Activated effector memory CD4-positive, alpha-beta T cell treated with Interleukin-2 at 50 U/mL for 16 hours (primary cell): ENCODE measurements around the gene AP1G1.
"Not testable (repeated sequence)": the region's sequence is repeated elsewhere in the genome, so short reads cannot be mapped to it uniquely, and the experiment has no call there.

ENCODE experiments used
- DNase-seq: peaks from one replicate; pipeline ENCODE4 v3.0.0-alpha.2; 2020

AP1G1 gene

DNA sequence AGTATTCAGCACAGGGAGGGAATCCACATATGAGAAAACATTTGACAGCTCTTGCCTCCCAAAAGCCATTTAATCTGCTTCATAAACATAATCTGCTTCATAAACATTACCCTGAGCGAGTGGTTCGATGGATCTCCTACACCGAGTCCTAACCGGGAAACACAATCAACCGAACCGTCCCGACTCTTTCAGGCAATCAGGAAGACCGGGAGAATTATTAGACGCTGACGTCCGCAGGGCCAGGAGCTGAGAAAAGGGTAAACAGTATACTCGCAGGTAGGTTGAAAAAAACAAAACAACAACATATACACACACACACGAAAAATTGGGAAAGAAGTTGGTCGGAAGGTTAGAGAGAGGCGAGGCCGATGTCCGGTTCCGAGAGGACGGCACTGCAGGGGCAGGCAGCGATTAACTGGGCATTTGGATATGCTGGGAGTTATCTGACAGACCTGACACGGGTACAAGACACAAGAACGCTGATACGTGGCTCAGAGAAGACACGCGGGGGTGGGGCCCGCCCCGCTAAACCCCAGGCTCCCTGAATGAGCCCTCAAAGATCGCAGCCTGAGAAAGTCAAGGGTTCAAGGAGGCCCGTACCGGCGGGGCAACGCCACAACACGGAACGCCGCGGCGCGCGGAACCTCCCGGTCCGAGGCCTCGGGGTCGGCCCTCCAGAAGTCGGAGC, 585 bp downstream of the AP1G1 start:
- no peak for DNase-seq

DNA sequence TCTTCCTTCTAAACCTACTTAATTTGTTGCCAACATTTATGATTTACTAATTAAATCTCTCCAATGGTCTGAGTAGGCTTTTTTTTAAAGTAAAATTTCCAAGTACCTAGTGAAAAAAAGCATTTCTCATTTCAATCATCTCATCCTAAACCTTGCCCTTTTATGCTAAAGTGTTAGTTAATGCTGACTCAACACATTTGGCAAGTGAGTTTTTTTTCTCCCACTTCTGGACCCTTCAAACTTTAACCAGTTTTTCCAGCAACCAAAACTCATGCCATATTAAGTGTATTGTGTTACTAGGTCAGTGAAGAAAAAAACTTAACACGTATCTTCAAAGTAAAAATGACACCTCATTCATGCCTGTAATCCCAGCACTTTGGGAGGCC, 5.3 kb downstream of the AP1G1 start:
- no peak for DNase-seq

DNA sequence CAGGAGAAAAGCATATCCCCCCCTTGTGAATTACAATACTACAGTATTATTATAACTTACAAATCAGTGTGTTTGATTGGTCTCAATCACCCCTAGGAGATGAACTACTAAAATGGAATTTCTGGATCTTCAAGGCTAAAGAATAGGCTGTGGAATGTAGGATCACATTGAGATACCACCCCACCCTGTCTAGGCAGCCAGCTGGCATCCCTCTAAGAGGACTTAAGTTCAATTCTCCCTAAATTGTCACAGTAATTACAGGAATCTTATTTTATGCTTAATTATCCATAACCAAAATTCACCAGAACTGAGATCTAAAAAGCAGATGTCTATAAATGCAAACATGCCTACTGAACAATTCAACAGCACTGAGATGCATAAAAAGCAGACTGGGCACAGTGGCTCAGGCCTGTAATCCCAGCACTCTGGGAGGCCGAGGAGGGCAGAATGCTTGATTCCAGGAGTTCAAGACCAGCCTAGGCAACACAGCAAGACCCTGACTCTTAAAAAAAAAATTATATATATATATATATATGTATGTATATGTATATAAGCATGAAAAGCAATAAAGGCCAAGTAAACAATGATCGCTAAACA, 12.0 kb downstream of the AP1G1 start:
- no peak for DNase-seq

DNA sequence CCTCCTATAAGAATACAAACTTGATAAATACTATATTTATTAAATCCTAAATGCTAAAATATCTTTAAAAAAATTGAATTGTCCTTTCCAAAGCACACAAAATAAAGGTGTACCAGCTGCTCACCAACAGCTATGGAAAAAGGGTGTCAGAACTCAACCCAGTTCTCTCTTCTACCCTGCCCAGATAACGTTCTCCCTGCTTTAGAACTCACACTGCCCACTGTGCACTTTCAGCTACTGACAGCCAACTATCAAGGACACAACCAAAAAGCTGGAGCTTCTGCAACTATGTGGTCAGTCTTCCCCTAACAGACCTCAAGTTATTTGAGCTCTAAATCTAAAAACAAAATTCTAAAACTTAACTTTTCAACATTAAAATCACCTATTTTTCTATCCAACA, 13.7 kb downstream of the AP1G1 start:
- DNase-seq, result no peak

DNA sequence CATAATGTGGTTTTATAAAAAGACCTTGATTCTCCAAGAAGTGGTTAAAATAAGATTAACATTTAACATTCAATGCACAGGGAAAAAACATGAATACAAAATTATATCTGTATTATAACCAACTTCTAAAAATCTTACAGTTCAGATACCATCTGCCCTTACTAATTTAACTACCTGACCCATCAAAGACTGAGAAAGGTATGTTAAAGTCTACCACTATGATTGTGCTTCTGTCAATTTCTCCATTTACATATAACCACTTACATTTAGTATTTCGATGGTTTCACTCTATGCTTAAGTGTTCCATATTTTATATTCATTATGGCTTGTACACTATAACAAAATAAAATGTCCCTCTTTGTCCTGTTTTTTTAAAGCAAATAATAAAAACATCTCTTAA, 14.6 kb downstream of the AP1G1 start:
- no peak for DNase-seq

DNA sequence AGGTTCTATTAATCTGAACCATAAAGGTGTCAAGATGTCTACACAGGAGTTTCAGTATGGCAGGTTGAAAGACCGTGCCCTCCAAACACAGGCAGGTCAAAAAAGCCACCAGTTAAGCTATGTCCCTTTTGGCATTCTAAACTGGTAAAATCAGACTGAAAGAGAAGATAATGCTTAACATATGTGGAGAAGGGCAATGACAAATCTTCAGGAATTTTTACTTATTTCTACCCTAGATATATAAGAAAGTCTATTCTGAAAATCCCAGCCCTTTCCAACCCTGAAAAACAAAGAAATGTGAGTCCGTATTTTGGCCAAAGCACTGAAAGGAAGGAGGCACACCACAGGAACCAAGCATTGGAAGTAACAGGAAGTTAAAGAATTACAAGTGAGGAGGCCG, 16.5 kb downstream of the AP1G1 start:
- DNase-seq, result no peak

DNA sequence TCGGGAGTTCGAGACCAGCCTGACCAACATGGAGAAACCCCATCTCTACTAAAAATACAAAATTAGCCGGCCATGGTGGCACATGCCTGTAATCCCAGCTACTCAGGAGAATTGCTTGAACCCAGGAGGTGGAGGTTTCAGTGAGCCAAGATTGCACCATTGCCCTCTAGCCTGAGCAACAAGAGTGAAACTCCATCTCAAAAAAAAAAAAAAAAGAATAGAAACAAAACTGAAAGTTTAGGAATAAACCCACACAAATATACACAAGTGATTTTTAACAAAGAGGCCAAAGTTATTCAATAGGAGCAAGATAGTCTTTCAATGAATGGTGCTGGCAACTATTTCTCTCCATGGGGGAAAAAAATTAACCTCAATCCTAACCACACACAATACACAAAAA, 18.3 kb downstream of the AP1G1 start:
- not testable (repeated sequence) for DNase-seq

DNA sequence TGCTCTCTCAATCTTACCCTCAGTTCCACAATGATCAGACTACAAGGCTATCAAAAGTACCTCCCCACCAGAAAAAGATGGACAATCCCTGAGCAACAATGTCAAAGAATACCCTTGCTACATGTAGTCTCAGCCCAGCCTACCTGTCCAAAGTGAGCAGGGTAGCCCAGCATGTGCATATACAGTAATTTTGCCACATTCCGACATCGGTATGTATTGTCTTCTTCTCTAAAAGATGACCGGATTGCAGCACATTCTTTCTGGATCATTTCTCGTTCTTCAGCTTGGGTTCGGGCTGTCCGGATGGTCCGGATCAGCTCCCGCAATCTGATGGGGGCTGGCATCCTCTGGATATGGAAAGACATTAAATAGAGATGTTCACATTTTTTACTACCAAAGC, 19.5 kb downstream of the AP1G1 start:
- no peak for DNase-seq

DNA sequence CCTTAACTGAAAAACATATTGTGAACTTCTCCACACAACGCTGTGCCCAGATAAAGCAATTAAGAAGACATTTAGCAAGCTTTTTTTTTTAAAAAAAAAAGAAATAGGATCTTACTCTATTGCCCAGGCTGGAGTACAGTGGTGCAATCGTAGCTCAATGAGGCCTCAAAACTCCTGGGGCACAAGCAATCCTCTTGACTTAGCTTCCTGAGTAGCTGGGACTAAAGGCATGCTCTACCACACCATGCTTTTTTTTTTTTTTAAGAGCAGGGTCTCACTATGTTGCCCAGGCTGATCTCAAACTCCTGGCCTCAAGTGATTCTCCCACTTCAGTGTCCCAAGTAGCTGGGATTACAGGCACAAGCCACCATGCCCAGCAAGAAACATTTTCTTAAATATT, 20.1 kb downstream of the AP1G1 start:
- no peak for DNase-seq

DNA sequence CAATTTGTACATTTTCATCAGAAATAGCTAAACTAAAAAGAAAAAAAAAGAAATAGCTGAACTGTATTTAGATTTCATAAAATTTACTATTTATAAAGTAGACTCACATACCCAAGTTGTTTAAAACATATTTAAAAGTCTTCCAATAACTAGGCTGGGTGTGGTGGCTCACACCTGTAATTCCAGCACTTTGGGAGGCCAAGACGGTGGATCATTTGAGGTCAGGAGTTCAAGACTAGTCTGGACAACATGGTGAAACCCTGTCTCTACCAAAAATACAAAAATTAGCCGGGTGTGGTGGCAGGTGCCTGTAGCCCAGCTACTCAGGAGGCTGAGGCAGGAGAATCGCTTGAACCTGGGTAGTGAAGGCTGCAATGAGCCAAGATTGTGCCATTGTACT, 23.5 kb downstream of the AP1G1 start:
- DNase-seq, result not testable (repeated sequence)

DNA sequence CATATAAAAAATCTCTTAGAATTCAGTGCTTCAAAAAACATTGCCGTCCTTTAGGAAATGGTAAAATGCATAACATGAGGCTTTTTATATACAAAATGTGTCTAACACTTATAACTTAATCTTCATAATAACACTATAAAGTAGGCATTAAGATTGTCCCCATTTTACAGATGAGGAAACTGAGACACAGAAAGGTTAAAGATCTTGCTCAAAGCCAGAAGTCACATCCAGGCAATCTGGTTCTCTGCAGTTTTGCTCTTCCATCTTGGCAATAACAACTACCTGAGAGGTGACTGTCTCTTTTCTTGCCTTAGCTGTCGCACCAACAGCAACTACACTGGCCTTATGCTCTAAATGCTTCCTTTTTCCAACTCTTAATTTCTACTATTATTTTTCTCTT, 24.5 kb downstream of the AP1G1 start:
- DNase-seq, result no peak

DNA sequence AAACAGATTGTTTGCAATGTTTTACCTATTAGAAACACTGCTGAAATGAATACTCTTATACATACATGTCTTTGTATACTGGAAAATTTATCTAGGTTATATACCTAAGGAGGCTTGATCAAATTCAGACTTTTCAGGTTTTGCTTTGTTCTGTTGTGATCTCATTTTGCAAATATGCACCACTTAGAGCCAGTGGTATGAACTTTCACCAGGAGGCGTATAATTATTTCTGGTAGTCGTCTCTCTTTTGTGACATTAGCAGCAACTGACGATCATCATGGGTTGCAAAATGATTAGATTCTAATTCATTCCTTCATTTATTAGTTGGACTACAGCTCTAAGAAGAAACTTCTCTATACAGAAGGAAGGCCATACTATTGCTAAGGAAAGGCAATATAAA, 26.9 kb downstream of the AP1G1 start:
- no peak for DNase-seq

DNA sequence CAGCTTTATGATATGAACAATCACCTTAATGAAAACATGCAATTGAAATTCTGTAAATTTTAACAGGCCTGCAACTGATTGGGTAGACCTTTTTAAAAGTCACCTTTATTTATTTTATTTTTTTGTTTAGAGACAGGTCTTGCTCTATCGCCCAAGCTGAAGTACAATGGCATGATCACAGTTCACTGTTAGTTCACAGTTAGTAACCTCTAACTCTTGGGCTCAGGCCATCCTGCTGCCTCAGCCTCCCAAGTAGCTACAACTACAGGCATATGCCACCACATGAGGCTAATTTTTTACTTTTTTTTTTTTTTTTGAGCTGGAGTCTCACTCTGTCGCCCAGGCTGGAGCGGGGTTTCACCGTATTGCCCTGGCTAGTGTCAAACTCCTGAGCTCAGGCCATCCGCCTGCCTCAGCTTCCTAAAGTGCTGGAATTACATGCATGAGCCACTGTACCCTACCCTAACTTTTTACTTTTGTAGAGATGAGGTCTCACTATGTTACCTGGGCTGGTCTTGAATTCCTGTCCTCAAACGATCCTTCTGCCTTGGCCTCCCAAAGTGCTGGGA, 28.0 kb downstream of the AP1G1 start:
- DNase-seq, result no peak

DNA sequence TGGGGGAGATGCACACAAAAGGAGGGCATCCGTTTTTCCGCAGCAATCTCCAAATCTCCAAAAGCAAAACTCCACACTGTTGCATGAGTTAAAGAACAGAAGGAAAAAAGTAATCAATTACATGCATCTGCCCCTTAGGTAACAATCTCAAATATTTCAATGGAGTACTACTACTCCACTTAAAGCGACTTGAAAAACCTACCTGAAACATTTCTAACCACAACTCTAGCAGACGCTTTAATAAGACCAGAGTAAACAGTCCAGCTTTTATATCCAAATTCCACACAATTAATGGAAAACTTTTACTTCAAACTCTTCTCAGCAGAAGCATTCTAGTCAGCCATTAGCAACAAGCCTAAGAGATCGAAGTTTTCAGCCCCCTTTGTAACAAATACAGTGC, 29.9 kb downstream of the AP1G1 start:
- no peak for DNase-seq

DNA sequence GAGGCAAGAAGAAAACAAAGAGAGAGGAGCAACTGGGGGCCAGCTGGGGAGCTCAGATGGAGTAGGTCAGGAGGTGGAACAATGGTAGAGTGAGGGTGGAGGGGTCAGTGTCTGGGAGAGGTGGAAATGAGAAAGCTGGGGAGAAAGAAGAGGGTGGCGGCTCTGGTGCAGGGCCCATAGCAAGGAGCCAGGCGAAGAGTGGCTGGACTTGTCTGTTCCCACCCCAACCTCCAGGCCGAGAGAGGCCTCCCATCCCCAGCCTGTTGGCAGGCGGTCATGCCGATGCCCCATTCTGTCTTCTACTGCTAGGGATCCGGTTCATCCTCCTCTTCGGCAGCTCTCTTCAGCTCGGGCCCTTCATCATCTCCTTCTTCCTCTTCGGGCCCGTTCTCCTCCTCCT, 31.3 kb downstream of the AP1G1 start:
- no peak for DNase-seq

DNA sequence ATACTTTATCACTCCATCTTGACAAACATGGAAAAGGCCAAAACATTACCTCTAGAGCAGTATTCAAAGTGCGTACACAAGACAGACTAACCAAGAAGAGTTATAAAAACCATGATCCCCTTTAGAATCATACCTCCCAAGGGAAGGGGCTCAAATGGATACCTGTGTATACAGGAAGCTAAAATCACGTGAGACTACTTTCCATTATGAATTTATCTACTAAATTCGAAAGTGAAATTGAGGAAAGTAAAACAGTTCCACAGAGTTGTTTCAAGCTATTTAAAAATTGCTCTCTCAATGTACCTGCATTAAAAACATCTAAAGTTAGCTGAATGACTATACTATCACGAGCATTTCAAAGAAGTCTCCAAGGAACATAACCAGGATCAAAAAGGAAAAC, 32.7 kb downstream of the AP1G1 start:
- DNase-seq, result no peak

DNA sequence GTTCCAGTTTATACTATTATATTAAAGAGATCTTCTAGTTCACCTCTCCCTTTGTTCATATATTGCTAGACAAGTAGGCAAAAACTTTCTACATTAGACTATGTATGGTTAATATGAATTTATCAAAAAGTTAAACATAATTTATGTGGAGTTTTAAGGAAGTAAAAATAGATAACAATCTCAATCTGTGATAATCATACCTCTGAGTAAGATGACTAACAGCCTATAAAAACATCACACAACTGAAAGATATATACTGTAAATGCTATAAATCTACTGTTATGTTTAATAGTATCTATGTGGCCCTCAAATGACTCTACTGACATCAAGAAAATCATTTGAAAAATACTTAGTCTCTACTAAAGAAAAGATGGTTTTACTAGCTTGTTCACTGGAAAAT, 37.1 kb downstream of the AP1G1 start:
- DNase-seq, result no peak

DNA sequence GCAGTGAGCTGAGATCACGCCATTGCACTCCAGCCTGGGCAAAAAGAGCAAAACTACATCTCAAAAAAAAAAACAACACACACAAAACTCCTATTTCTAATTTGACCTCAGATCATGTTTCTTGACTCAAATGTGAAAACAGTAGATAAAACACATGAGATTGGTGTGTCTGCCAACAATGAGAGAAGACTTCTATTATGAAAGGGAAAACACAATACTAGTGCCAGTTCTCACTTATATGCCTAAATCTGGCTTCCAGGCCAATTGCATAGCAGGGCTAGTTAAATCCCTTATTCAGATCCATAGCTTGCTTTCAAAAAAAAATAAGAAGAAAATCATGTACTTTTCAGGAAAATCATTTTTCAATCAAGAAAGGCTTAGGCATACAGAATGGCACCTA, 39.4 kb downstream of the AP1G1 start:
- no peak for DNase-seq

DNA sequence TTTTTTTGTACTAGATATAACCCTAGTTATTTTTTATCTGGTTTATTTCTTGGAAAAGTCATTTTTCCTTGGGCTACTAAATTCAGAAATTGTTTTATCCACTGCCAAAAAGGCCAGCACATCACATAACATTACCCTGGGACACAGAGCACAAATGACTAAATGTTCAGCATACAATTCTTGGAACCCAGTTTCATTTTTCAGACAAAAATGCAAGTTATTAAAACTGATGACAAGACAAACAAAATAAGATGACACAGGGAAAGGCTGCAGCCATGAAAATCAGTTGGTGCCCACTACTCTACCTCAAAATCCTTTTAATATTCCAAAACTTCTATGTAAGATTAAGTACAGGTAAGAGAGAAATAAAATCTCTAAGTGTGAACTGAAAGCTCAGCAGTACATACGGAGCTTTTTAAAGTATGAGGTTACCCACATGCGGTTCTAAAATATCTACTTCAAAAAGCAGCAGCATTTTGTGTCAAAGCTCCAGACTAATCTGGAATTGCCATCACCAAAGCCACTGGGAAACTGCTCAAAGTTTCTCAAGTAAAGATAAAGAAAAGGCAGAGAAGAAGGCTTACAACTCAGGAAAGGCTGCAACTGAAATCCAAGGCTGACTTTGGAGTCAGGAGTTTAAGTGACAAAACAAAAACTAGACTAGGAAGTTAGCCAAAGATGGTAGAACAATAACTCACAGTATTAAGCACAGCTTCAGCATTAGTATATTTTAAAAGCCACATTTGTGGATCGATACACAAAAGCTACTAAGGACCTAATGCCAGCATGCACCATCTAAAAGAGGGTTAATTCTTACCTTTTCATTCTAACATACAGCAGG, 41.4 kb downstream of the AP1G1 start:
- no peak for DNase-seq

DNA sequence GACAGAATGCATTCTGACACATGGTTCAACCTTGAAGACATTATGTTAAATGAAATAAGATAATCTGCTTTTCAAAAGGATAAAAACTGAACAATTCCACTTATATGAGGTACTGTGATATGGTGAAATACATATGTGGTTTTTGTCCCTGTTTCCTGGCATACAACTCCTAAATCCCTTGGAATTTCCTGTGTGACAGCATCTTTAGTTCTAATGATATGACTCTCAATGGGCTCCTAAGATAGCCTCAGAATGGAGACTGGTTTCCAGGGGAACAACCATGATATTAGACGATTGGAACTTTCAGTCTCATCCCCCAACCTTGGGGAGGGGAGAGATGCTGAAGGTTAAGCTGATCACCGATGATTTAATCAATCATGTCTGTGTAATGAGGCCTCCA, 46.4 kb downstream of the AP1G1 start:
- no peak for DNase-seq

DNA sequence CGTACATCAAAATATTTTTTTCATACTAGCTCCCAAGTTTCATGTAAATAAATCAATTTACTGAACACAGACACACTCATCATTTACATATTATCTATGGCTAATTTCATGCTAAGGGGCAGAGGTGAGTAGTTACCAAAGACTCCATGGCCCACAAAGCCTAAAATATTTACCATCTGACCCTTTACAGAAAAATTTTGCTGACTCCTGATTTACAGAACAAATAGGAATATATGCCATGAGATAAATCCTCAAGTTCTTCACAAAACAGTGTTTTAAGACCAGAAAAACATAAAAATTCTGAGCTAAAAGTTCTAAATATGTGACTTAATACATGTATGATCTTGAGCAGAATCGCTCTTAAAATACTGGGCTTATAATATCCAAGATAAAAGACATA, 47.5 kb downstream of the AP1G1 start:
- DNase-seq, result no peak

DNA sequence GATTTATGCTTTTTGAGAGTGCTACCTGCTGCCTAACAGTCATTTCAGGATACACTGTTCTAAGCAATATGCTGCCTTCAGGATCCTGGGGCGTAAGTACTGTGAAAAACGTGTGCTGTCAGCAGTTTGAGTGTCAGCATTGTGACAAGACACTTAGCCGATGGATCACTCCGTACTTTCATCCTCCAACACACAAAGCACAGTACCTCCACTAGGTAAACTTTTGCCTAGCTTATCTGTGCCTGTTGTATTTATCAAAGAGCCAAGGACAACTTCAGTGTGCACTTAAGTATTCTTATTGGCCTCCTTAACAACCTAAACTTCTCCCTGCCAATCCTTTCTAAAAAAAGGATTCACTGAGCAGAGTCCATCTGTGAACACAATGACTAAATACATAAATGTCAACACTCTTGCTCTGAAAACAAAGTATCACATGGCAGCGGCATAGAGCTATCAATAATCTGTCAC, 50.3 kb downstream of the AP1G1 start:
- DNase-seq, result no peak

DNA sequence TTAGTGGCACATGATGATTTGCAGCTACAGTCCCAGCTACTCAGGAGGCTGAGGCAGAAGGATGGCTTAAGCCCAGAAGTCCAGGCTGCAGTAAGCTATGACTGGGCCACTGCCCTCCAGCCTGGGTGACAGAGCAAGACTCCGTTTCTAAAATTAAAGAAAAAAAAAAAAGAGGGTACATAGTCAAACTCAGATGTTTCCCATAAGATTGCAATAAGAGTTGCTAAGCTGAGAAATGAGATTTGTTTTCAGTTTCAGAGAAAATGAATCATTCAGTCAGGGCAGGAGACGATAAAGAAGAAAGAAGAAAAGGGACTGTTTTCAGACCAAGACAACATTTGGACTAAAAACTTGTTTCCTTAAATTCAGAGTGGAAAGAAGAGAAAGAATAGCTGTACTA, 54.0 kb downstream of the AP1G1 start:
- no peak for DNase-seq

DNA sequence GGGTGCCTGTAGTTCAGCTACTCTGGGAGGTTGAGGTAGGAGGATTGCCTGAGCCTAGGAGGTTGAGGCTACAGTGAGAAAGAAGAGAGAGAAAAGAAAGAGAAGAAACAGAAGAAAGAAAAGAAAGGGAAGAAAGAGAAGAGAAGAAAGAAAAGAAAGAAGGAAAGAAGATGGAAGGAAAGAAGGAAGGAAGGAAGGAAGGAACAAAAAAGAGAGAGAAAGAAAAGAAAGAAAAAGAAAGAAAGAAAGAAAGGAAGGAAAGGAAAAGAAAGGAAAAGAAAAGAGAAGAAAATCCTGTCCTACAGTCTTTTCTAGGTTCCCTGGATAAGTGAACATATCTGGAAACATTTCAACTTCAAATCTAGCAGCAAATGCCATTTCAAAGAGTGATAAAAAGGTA, 54.5 kb downstream of the AP1G1 start:
- DNase-seq, result no peak
